GM18951 (cell line): ENCODE measurements around the gene UQCC3.
"Not testable (repeated sequence)": the region's sequence is repeated elsewhere in the genome, so short reads cannot be mapped to it uniquely, and the experiment has no call there.

ENCODE experiments used
- POLR2A ChIP-seq: IDR thresholded peaks from 4 replicates; pipeline ENCODE4 v1.6.1; 2011; ENCODE audit warnings: mild to moderate bottlenecking; ENCODE audit not compliant: insufficient read length, insufficient read depth; ENCODE audit errors: extremely low read depth
- in situ Hi-C: fragments of 300-500 bp; cut with MboI; formaldehyde crosslinking; loops from one replicate; pipeline ENCODE4 v1.12.0; 2022; ENCODE audit warnings: low sequenced_read_pairs, mixed read lengths, inconsistent platforms; ENCODE audit not compliant: unreplicated experiment

Gene UQCC3

GRCh38 chr11:62652161-62653006, 19.1 kb upstream of the UQCC3 start:
- in situ Hi-C loops: no loop called here
- TF ChIP-seq POLR2A: no peak

DNA sequence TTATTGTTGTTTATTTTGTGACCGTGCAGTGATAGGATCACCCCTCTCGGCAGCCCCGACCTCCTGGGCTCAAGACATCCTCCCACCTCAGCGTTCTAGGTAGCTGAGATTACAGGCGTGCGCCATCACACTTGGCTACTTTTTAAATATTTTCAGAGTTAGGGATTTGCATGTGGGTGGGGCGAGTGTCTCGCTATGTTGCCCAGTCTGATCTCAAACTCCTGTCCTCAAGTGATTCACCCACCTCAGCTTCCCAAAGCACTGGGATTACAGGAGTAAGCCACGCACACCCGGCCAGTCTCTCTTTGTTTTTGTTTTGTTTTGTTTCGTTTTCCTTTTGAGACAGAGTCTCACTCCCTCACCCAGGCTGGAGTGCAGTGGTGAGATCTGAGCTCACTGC, 17.2 kb upstream of the UQCC3 start:
- in situ Hi-C loops: no loop called here
- no peak for TF ChIP-seq POLR2A

DNA sequence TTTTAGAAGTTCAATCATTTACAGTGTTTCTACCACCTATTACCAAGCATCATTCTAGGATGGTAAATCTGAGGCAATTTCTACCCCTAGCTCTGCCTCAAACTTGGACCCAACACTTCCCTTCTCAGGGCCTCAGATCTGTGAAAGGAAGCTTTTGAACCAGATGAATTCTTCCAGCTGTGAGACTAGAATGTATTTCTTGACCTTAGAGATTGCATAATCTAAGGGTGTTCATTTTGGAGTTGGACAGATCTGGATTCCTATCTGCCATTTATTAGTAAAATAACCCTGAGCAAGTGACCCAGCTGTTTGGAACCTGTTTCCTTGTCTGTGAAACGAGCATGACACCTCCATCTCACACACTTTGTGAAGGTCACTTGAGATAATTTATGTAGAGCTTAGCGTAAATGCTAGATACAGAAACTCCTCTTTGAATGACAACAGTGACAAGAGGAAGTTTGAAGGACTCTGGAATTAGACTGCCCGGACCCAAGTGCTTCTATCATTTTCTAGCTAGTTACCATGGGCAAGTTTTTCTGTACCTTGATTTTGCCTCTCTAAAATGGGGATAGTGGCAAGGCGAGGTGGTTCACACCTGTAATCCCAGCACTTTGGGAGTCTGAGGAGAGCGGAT, 14.6 kb upstream of the UQCC3 start:
- no peak for TF ChIP-seq POLR2A
- in situ Hi-C loops: no loop called here

DNA sequence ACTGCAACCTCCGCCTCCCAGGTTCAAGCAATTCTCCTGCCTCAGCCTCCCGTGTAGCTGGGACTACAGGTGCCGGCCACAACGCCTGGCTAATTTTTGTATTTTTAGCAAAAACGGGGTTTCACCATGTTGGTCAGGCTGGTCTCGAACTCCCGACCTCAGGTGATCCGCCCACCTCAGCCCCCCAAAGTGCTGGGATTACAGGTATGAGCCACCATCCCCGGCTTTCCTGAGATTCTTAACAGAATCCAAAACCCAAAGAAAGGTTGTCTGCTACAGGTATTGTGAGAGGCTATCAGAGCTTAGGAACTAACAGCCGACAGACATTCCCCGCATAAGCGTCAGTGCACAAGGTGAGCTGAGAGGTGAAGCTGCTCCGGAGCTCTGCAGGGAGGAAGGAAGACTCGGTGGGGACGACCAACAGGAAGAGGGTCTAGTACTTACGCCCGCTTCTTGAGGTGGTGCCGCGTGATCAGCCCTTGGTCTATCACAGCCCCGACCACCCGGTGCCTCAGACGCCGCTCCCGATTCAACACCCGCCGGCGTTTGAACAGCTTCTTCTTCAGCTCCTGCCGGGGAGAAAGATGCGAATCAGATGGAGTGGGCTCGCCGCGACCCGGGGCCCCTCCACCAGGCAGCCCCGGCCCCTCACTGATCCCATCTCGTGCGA, 6.9 kb upstream of the UQCC3 start:
- no peak for TF ChIP-seq POLR2A
- in situ Hi-C loops: no loop called here

DNA sequence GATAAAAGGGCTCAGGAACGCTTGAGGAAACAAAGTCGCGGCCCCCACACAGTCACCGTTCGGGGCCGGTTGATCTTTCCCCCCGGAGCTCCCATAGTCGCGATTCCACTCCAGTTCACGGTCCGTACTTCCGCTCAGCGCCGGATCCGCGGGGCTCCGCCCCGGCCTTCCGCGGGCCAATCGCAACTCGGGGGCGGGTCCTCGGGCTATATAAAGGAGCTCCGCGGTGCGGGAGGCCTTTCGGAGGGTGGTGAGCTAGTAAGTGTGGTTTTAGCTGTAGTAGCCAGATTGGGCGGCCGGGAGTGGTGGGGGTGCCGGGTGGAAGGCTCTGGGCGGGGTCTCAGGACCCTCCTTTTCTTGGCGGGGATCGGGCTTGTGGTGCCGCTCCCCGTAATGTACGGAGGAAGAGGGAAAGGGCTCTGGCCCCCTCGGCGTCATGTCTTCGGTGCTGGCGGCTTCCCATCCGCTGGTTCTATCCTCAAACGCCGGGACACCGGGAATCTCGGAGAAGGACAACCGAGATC, 6.3 kb upstream of the UQCC3 start, which contains the start of the genes C11orf98 and CSKMT:
Gene C11orf98, minus strand, starts transcription at position 136 of the 524 bp plus-strand sequence. Its CDS starts 41 bp downstream, at position 95.
Gene CSKMT, plus strand, starts transcription at position 238 of the 524 bp plus-strand sequence. CDS start 568 bp downstream, outside the sequence.
- in situ Hi-C loops: no loop called here
- TF ChIP-seq POLR2A: peak; percentile 99

- no peak for TF ChIP-seq POLR2A
- in situ Hi-C loops: no loop called here
Observed at GRCh38 chr11:62665599-62666258, 5.7 kb upstream of the UQCC3 start.

GRCh38 chr11:62666259-62666926, 5.1 kb upstream of the UQCC3 start:
- TF ChIP-seq POLR2A: peak; percentile 28
- in situ Hi-C loops: no loop called here

DNA sequence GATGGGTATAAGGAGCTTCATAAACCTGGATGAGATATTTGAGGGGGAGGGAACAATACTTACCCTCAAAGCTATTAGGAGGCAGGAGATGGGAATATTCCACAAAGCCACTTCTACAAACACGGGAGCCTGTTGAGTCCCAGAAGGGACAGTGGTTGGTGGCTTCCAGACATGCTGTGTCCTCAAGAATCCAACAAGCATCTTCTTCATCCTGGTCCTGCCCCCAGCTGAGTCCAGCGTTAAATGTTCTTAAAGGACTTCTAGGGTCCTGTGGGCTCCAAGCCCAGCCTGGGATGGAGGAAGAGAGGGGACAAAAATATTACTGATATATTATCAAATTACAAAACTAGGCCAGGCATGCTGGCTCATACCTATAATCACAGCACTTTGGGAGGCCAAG, 4.0 kb upstream of the UQCC3 start:
- TF ChIP-seq POLR2A: no peak
- in situ Hi-C loops: no loop called here

DNA sequence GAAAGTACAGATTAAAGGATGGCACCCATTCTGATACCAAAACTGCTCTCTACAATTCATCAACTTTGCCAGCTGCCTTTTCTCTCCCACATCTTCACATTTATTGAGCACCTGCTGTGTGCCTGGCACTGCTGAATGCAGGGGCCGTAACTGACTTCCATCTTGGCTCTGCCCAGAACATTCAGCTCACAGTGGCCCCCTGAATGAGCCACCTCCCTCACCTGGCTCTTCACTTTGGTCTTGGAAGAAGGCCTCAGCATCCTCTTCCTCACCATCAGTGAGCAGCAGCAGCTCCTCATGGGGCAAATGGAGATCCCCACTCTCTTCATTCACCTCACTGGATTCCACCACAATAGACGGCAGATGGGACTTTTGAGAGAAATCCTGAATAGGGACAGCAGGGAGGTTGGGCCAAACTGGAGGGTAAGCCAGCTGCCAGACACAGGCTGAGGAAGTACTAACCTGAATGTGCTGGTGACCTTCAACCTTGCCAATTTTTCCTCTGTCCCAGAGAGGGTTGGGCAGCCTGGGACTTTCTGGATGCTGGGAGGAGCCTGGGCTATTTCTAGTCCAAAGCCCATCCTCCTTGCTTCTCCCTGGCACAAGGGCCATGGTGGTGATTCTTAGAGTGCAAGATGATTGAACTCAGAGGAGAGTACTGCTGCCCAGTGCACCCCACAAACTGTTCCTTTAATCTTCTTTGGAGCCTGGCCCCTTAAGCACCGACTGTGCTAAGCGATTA, 1.9 kb upstream of the UQCC3 start:
- no peak for TF ChIP-seq POLR2A
- in situ Hi-C loops: no loop called here

DNA sequence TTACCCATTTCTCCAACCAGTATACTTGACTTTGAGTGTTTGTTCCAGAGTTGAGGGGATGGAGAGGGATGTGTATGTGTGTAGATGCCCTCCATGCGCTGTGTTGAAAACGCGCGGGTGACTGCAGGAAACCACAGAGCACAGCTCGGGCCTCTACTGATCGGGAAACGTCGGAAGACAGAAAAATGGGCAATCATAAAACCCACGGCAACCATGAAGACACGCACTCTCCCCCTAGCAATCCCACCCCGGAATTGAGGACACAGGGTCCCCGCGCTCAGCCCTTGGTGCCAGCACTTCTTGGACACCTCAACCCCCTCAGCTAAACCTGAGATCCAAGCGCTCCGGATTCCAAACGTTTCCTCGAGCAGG, 251 bp upstream of the UQCC3 start:
- in situ Hi-C loops: no loop called here
- TF ChIP-seq POLR2A: no peak

- no peak for TF ChIP-seq POLR2A
- in situ Hi-C loops: no loop called here
Observed at GRCh38 chr11:62673196-62673525, 1.7 kb downstream of the UQCC3 start.

DNA sequence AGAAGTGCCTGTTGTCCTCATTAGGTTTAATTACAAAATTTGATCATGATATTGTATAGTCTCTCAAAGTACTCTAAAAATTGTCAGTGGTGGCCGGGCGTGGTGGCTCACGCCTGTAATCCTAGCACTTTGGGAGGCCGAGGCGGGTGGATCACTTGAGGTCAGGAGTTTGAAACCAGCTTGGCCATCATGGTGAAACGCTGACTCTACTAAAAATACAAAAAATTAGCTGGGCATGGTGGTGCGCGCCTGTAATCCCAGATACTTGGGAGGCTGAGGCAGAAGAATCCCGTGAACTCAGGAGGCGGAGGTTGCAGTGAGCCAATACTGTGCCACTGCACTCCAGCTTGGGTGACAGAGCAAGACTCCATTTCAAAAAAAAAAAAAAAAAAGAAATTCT, 3.9 kb downstream of the UQCC3 start:
- in situ Hi-C loops: not testable (repeated sequence)
